HG03064 (cell line): ENCODE results near the gene PTH2R.
"Not testable (repeated sequence)": the region's sequence is repeated elsewhere in the genome, so short reads cannot be mapped to it uniquely, and the experiment has no call there.

ENCODE experiments used
- ATAC-seq: cut with Tn5 transposase; IDR thresholded peaks from one replicate; pipeline ENCODE4 v1.9.1; 2021; ENCODE audit warnings: low read depth; ENCODE audit not compliant: unreplicated experiment

PTH2R gene

GRCh38 chr2:208481945-208482344 lies 75.4 kb downstream of the PTH2R start:
- ATAC-seq = not testable (repeated sequence)

- ATAC-seq = not testable (repeated sequence)
Observed at GRCh38 chr2:208482453-208483015, 75.9 kb downstream of the PTH2R start.

GRCh38 chr2:208485390-208485789 lies 78.8 kb downstream of the PTH2R start:
- no peak for ATAC-seq

GRCh38 chr2:208488686-208489564 lies 82.3 kb downstream of the PTH2R start:
- ATAC-seq = no peak

GRCh38 chr2:208489687-208490086 lies 83.1 kb downstream of the PTH2R start:
- ATAC-seq = no peak

GRCh38 chr2:208490492-208490891 lies 83.9 kb downstream of the PTH2R start:
- ATAC-seq = no peak

- ATAC-seq = no peak
Observed at GRCh38 chr2:208491641-208492040, 85.0 kb downstream of the PTH2R start.

GRCh38 chr2:208492069-208492468 lies 85.5 kb downstream of the PTH2R start:
- ATAC-seq = no peak

GRCh38 chr2:208493186-208493585 lies 86.6 kb downstream of the PTH2R start:
- ATAC-seq = no peak

- no peak for ATAC-seq
Observed at GRCh38 chr2:208496129-208496528, 89.5 kb downstream of the PTH2R start.

GRCh38 chr2:208501206-208501605 lies 94.6 kb downstream of the PTH2R start:
- no peak for ATAC-seq

- ATAC-seq = no peak
Observed at GRCh38 chr2:208502288-208502687, 95.7 kb downstream of the PTH2R start.

GRCh38 chr2:208505365-208505764 lies 98.8 kb downstream of the PTH2R start:
- not testable (repeated sequence) for ATAC-seq

- ATAC-seq = no peak
Observed at GRCh38 chr2:208509586-208509985, 103.0 kb downstream of the PTH2R start.

GRCh38 chr2:208511016-208511415 lies 104.4 kb downstream of the PTH2R start:
- ATAC-seq = no peak

GRCh38 chr2:208511573-208511972 lies 105.0 kb downstream of the PTH2R start:
- no peak for ATAC-seq

GRCh38 chr2:208515099-208515498 lies 108.5 kb downstream of the PTH2R start:
- no peak for ATAC-seq

- not testable (repeated sequence) for ATAC-seq
Observed at GRCh38 chr2:208523069-208523468, 116.5 kb downstream of the PTH2R start.

- not testable (repeated sequence) for ATAC-seq
Observed at GRCh38 chr2:208525165-208525564, 118.6 kb downstream of the PTH2R start.

- no peak for ATAC-seq
Observed at GRCh38 chr2:208529796-208530195, 123.2 kb downstream of the PTH2R start.

GRCh38 chr2:208531361-208531760 lies 124.8 kb downstream of the PTH2R start:
- no peak for ATAC-seq

- not testable (repeated sequence) for ATAC-seq
Observed at GRCh38 chr2:208535578-208535977, 129.0 kb downstream of the PTH2R start.
